Lung microvascular endothelial cell (primary cell): ENCODE data around the gene ATF7. TPM values are rescaled to one million over a fixed set of nuclear protein-coding genes. Genes with fewer than 3 reads are reported as not detected.
A peak's percentile ranks its signal among the peaks of the same experiment; 100 is the strongest.
"Not testable (repeated sequence)": the region's sequence is repeated elsewhere in the genome, so short reads cannot be mapped to it uniquely, and the experiment has no call there.

Experiments used
- DNase-seq, 2 donors: peaks; one replicate each; pipeline versions ENCODE4 v3.0.0 to v3.0.0-alpha.2; 2010; ENCODE audit warnings: low read depth in 2 of 2
- total RNA-seq: library from RNA; depleted of rRNA; stranded (reverse); fragments of >200 nt; gene quantifications from 2 replicates; pipeline ENCODE4 v1.2.1, GENCODE V29; 2014

The ATF7 gene
- total RNA-seq, 1 donor from 2014 or later: 10.5 TPM

GRCh38 chr12:53627919-53628318 is 1.7 kb upstream of the ATF7 start:
- no peak for DNase-seq

- no peak for DNase-seq
Measured at GRCh38 chr12:53626702-53627169, 554 bp upstream of the ATF7 start.

GRCh38 chr12:53625373-53625945 is 723 bp downstream of the ATF7 start:
- peak in 1 of 2 donors; percentile 21 for DNase-seq

GRCh38 chr12:53624956-53625355 is 1.2 kb downstream of the ATF7 start:
- peak in 1 of 2 donors; percentile 17 for DNase-seq

GRCh38 chr12:53624458-53624857 is 1.7 kb downstream of the ATF7 start:
- no peak for DNase-seq

GRCh38 chr12:53623548-53624385 is 2.4 kb downstream of the ATF7 start:
- DNase-seq: peak; percentile 61 to 86

- DNase-seq: no peak
Measured at GRCh38 chr12:53622724-53623123, 3.5 kb downstream of the ATF7 start.

- peak in 1 of 2 donors; percentile 46 for DNase-seq
Measured at GRCh38 chr12:53618275-53618674, 7.9 kb downstream of the ATF7 start.

- peak; percentile 50 to 58 for DNase-seq
Measured at GRCh38 chr12:53617700-53618099, 8.5 kb downstream of the ATF7 start.

- DNase-seq: no peak
Measured at GRCh38 chr12:53616950-53617349, 9.2 kb downstream of the ATF7 start.

- DNase-seq: no peak
Measured at GRCh38 chr12:53613821-53614220, 12.4 kb downstream of the ATF7 start.

GRCh38 chr12:53612978-53613377 is 13.2 kb downstream of the ATF7 start:
- DNase-seq: no peak

- DNase-seq: no peak
Measured at GRCh38 chr12:53611304-53611703, 14.9 kb downstream of the ATF7 start.

- DNase-seq: not testable (repeated sequence)
Measured at GRCh38 chr12:53606688-53607087, 19.5 kb downstream of the ATF7 start.

GRCh38 chr12:53604581-53604980 is 21.6 kb downstream of the ATF7 start:
- no peak for DNase-seq

- DNase-seq: peak in 1 of 2 donors; percentile 64
Measured at GRCh38 chr12:53603804-53604203, 22.4 kb downstream of the ATF7 start.

- DNase-seq: peak in 1 of 2 donors; percentile 34
Measured at GRCh38 chr12:53603196-53603595, 23.0 kb downstream of the ATF7 start.

- DNase-seq: no peak
Measured at GRCh38 chr12:53602176-53602864, 23.9 kb downstream of the ATF7 start.

GRCh38 chr12:53601296-53601847 is 24.8 kb downstream of the ATF7 start:
- no peak for DNase-seq

- no peak for DNase-seq
Measured at GRCh38 chr12:53600490-53601295, 25.5 kb downstream of the ATF7 start.

- peak; percentile 35 to 56 for DNase-seq
Measured at GRCh38 chr12:53599579-53599978, 26.6 kb downstream of the ATF7 start.
